Measurements from ENCODE around the gene WFS1. TPM values are rescaled to one million over a fixed set of nuclear protein-coding genes. Genes with fewer than 3 reads are reported as not detected.
A peak's percentile ranks its signal among the peaks of the same experiment; 100 is the strongest.

WFS1 gene
- total RNA-seq, 1 donor from 2014 or later, result 11.6 TPM

GRCh38 chr4:6259886-6260285, 9.8 kb upstream of the WFS1 start:
- no peak for TF ChIP-seq CTCF (conservative IDR thresholded peaks at IDR 0.05; ENCODE audit: low read depth, low read length)
- H3K4me3 ChIP-seq (ENCODE audit: low read depth, low read length), result no peak overlapping the region
- no peak for DNase-seq (ENCODE audit: low read depth)

GRCh38 chr4:6262176-6262575, 7.5 kb upstream of the WFS1 start:
- no peak for DNase-seq (ENCODE audit: low read depth)
- TF ChIP-seq CTCF (conservative IDR thresholded peaks at IDR 0.05; ENCODE audit: low read depth, low read length), result no peak
- no peak overlapping the region for H3K4me3 ChIP-seq (ENCODE audit: low read depth, low read length)

GRCh38 chr4:6262847-6263487, 6.7 kb upstream of the WFS1 start:
- no peak overlapping the region for H3K4me3 ChIP-seq (ENCODE audit: low read depth, low read length)
- no peak for DNase-seq (ENCODE audit: low read depth)
- no peak for TF ChIP-seq CTCF (conservative IDR thresholded peaks at IDR 0.05; ENCODE audit: low read depth, low read length)

GRCh38 chr4:6263526-6264224, 6.0 kb upstream of the WFS1 start:
- no peak for DNase-seq (ENCODE audit: low read depth)
- H3K4me3 ChIP-seq (ENCODE audit: low read depth, low read length), result no peak overlapping the region
- TF ChIP-seq CTCF (conservative IDR thresholded peaks at IDR 0.05; ENCODE audit: low read depth, low read length), result no peak

- peak; percentile 73 for TF ChIP-seq CTCF (conservative IDR thresholded peaks at IDR 0.05; ENCODE audit: low read depth, low read length)
- DNase-seq (ENCODE audit: low read depth), result no peak
- no peak overlapping the region for H3K4me3 ChIP-seq (ENCODE audit: low read depth, low read length)
Measured at GRCh38 chr4:6264225-6264540, 5.5 kb upstream of the WFS1 start.

- TF ChIP-seq CTCF (conservative IDR thresholded peaks at IDR 0.05; ENCODE audit: low read depth, low read length), result no peak
- DNase-seq (ENCODE audit: low read depth), result no peak
- H3K4me3 ChIP-seq (ENCODE audit: low read depth, low read length), result no peak overlapping the region
Measured at GRCh38 chr4:6265546-6265945, 4.1 kb upstream of the WFS1 start.

GRCh38 chr4:6267573-6267972, 2.1 kb upstream of the WFS1 start:
- no peak for DNase-seq (ENCODE audit: low read depth)
- H3K4me3 ChIP-seq (ENCODE audit: low read depth, low read length), result no peak overlapping the region
- no peak for TF ChIP-seq CTCF (conservative IDR thresholded peaks at IDR 0.05; ENCODE audit: low read depth, low read length)
